SU-DHL-6 (cell line): ENCODE data around the gene CLNS1A.
A peak's percentile ranks its signal among the peaks of the same experiment; 100 is the strongest.

Source experiments
- H2AFZ ChIP-seq: fragments of 200-600 bp; sonication (generic); 2 replicates; pipeline ENCODE4 v1.6.1; 2014; ENCODE audit warnings: low read depth, mild to moderate bottlenecking, moderate library complexity, mixed read lengths, antibody characterized with exemption, low read length; ENCODE audit not compliant: severe bottlenecking
- H3F3A ChIP-seq: fragments of 200-600 bp; shearing (Covaris generic); 2 replicates; pipeline ENCODE4 v1.6.0; 2016; ENCODE audit warnings: antibody characterized with exemption, mild to moderate bottlenecking; ENCODE audit not compliant: insufficient read depth
- H3K27ac ChIP-seq: fragments of 200-600 bp; sonication (generic); 2 replicates; pipeline ENCODE4 v1.5.1; 2016; ENCODE audit warnings: low read depth, mild to moderate bottlenecking, low read length, moderate library complexity, mixed read lengths
- H3K27me3 ChIP-seq: fragments of 200-600 bp; sonication (generic), shearing (Covaris generic); 2 replicates; pipeline ENCODE4 v1.6.0; 2014; ENCODE audit warnings: mild to moderate bottlenecking, low read length
- H3K36me3 ChIP-seq: fragments of 200-600 bp; sonication (generic); 2 replicates; pipeline ENCODE4 v1.6.1; 2014; ENCODE audit warnings: mild to moderate bottlenecking, low read length, mixed read lengths
- H3K4me2 ChIP-seq: fragments of 300-600, 200-600 bp; shearing (Covaris generic), sonication (generic); 2 replicates; pipeline ENCODE4 v1.6.0; 2014; ENCODE audit warnings: low read length, low read depth, mild to moderate bottlenecking; ENCODE audit not compliant: poor library complexity, severe bottlenecking
- H3K4me3 ChIP-seq: fragments of 200-600 bp; sonication (generic); 2 replicates; pipeline ENCODE4 v1.5.1; 2014; ENCODE audit warnings: antibody characterized with exemption, low read length, mild to moderate bottlenecking, mixed read lengths; ENCODE audit not compliant: insufficient read depth, poor library complexity, severe bottlenecking
- H3K79me2 ChIP-seq: fragments of 200-600 bp; sonication (generic); 2 replicates; pipeline ENCODE4 v1.6.1; 2014; ENCODE audit warnings: mild to moderate bottlenecking, low read length, moderate library complexity; ENCODE audit not compliant: insufficient read depth
- H3K9ac ChIP-seq: fragments of 200-600 bp; sonication (generic); 2 replicates; pipeline ENCODE4 v1.7.0; 2014; ENCODE audit warnings: mild to moderate bottlenecking, low read length
- H3K9me2 ChIP-seq: fragments of 200-600 bp; sonication (generic); replicated peaks from 2 replicates; pipeline ENCODE4 v1.6.1; 2014; ENCODE audit warnings: low read length; ENCODE audit not compliant: insufficient read depth
- H3K9me3 ChIP-seq: fragments of 200-600 bp; sonication (generic); 2 replicates; pipeline ENCODE4 v1.6.1; 2014; ENCODE audit warnings: low read length, mixed read lengths; ENCODE audit not compliant: insufficient read depth
- H4K20me1 ChIP-seq: fragments of 200-600 bp; sonication (generic); 2 replicates; pipeline ENCODE4 v1.6.1; 2014; ENCODE audit warnings: low read depth, mild to moderate bottlenecking, antibody characterized with exemption, low read length, moderate library complexity, mixed read lengths
- EZH2phosphoT487 ChIP-seq: fragments of 200-600 bp; sonication (generic), shearing (Covaris generic); conservative IDR thresholded peaks from 2 replicates; pipeline ENCODE4 v1.6.1; 2018; ENCODE audit warnings: mild to moderate bottlenecking, antibody characterized with exemption, low read length, moderate library complexity, mixed read lengths
- TF ChIP-seq, protein P1 (sequence below): fragments of 200-600 bp; sonication (generic); IDR thresholded peaks from one replicate; pipeline ENCODE4 v1.5.1; 2017; ENCODE audit warnings: antibody characterized with exemption, mild to moderate bottlenecking, low read length, moderate library complexity; ENCODE audit not compliant: insufficient read depth, poor library complexity, severe bottlenecking

Gene CLNS1A

DNA sequence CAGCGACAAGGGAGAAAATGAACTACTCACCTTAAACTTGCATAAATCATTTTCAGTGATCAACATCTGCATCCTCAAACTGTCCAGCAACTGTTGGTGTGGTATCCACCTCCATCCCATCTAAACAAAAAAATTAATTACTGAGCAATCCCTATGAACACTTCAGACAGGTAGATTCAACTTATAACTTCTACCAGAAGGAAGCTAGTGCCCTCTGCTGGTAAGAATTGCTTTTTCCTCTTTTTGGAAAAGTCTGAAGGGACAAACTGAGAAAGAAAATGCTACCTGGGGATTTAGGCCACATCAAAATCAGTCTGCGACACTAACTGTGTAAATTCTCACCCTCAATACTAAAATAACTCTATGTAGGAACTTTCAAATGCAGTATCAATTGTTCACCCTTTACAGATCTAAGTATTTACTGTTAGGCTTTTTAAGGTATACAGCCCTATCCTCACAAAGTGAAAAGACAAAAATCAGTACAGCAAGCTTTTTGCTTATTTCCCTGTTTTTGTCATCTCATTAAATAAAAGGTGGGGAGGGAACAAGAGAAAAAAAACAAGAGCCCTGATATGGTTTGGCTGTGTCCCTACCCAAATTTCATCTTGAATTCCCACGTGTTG, 17.9 kb downstream of the CLNS1A start:
- no peaks in the 10 kb centered on the region for H3K27me3 ChIP-seq
- no peaks in the 10 kb centered on the region for H3K9me2 ChIP-seq
- TF ChIP-seq, protein P1, sequence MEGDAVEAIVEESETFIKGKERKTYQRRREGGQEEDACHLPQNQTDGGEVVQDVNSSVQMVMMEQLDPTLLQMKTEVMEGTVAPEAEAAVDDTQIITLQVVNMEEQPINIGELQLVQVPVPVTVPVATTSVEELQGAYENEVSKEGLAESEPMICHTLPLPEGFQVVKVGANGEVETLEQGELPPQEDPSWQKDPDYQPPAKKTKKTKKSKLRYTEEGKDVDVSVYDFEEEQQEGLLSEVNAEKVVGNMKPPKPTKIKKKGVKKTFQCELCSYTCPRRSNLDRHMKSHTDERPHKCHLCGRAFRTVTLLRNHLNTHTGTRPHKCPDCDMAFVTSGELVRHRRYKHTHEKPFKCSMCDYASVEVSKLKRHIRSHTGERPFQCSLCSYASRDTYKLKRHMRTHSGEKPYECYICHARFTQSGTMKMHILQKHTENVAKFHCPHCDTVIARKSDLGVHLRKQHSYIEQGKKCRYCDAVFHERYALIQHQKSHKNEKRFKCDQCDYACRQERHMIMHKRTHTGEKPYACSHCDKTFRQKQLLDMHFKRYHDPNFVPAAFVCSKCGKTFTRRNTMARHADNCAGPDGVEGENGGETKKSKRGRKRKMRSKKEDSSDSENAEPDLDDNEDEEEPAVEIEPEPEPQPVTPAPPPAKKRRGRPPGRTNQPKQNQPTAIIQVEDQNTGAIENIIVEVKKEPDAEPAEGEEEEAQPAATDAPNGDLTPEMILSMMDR, result peak; percentile 73
- no peak for TF ChIP-seq EZH2phosphoT487
- no peaks in the 10 kb centered on the region for H3F3A ChIP-seq
- no peak overlapping the region for H3K4me3 ChIP-seq
- no peak overlapping the region for H3K4me2 ChIP-seq
- H3K36me3 ChIP-seq, result peaks cover 24% of the 10 kb centered on the region; the same call in 1 of the 2 replicates
- H2AFZ ChIP-seq, result no peak overlapping the region
- no peaks in the 10 kb centered on the region for H3K79me2 ChIP-seq
- H3K27ac ChIP-seq, result no peak overlapping the region
- no peak overlapping the region for H3K9ac ChIP-seq
- no peaks in the 10 kb centered on the region for H3K9me3 ChIP-seq
- H4K20me1 ChIP-seq, result no peaks in the 10 kb centered on the region

DNA sequence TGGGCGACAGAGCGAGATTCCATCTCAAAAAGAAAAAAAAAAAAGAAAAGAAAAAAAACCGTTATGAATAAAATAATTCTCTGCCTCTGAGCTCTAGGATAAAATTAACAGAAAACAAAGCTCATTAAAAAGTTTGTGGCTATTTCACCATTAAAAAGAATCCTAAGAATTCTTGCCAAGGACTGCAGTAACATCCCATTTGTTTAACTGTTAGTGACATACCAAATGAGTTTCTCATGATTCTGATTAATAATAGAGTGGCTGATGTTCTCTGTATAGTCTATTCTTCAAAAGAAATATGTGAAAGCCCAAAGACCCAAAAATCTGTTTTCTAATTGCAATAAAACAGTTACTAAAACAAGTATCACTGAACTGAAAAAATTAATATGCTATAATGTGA, 19.7 kb downstream of the CLNS1A start:
- Histone ChIP-seq H3K27ac (no peak overlapping the region), H3K9ac (no peak overlapping the region), H3K9me2 (no peaks in the 10 kb centered on the region), H3K27me3 (no peaks in the 10 kb centered on the region), H3K4me3 (no peak overlapping the region), H4K20me1 (no peaks in the 10 kb centered on the region), H3F3A (no peaks in the 10 kb centered on the region), H3K9me3 (no peaks in the 10 kb centered on the region), H3K36me3 (peaks cover 27% of the 10 kb centered on the region; the same call in 1 of the 2 replicates), H2AFZ (no peak overlapping the region), H3K4me2 (no peak overlapping the region), H3K79me2 (no peaks in the 10 kb centered on the region)
- TF ChIP-seq EZH2phosphoT487, result no peak
- TF ChIP-seq, protein P1, result no peak

DNA sequence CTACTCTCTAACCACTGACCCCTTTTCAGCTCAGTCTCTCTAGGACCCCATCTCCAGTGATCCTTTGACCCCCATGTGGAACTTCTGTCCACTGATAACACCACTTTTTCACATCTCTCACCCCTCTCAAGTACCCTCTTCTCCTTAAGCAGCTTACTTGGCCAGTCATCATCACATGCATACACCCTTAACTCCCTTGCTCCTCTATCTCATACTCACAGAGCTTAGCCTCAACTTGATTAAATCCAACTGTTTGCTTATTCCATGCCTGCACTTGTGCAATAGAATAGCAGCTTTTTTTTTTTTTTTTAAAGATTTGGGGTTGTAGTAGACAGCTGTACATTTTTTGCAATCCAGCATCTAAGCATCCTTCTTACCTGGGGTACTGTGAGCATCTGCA, 25.7 kb downstream of the CLNS1A start:
- Histone ChIP-seq H2AFZ (no peak overlapping the region), H4K20me1 (no peaks in the 10 kb centered on the region), H3K27ac (no peak overlapping the region), H3K9ac (no peak overlapping the region), H3K79me2 (no peaks in the 10 kb centered on the region), H3K9me3 (no peaks in the 10 kb centered on the region), H3F3A (no peaks in the 10 kb centered on the region; the same call in 1 of the 2 replicates), H3K9me2 (no peaks in the 10 kb centered on the region), H3K4me3 (no peak overlapping the region), H3K27me3 (no peaks in the 10 kb centered on the region), H3K36me3 (peaks cover 10% of the 10 kb centered on the region; the same call in 1 of the 2 replicates), H3K4me2 (no peak overlapping the region)
- TF ChIP-seq EZH2phosphoT487, result no peak
- TF ChIP-seq, protein P1, result no peak
